Measurements from ENCODE around the gene CHST6.

CHST6 gene

GRCh38 chr16:75464122-75464918, 30.9 kb downstream of the CHST6 start, which contains the start of gene TMEM170A:
Gene TMEM170A, minus strand, starts transcription at chr16:75464689. Its CDS starts 89 bp downstream, at chr16:75464600.
- peak within 1 kb of the TSS; percentile 82 for H3K27ac ChIP-seq

GRCh38 chr16:75463389-75464121, 31.7 kb downstream of the CHST6 start:
- peak overlapping the region; percentile 82 for H3K27ac ChIP-seq

More at GRCh38 chr16:75464122-75464918, 30.9 kb downstream of the CHST6 start, which contains the start of gene TMEM170A:
- peak; percentile 97 for TF ChIP-seq CTCF (conservative IDR thresholded peaks at IDR 0.05)

- no peak overlapping the region for H3K27ac ChIP-seq
- TF ChIP-seq CTCF (conservative IDR thresholded peaks at IDR 0.05): no peak
Measured at GRCh38 chr16:75462806-75463205, 32.4 kb downstream of the CHST6 start.

- TF ChIP-seq CTCF (conservative IDR thresholded peaks at IDR 0.05): no peak
- H3K27ac ChIP-seq: no peak overlapping the region
Measured at GRCh38 chr16:75461575-75461974, 33.7 kb downstream of the CHST6 start.

- H3K27ac ChIP-seq: no peak overlapping the region
- no peak for TF ChIP-seq CTCF (conservative IDR thresholded peaks at IDR 0.05)
Measured at GRCh38 chr16:75460446-75460845, 34.8 kb downstream of the CHST6 start.

- H3K27ac ChIP-seq: no peak overlapping the region
- TF ChIP-seq CTCF (conservative IDR thresholded peaks at IDR 0.05): no peak
Measured at GRCh38 chr16:75459691-75460090, 35.5 kb downstream of the CHST6 start.

- H3K27ac ChIP-seq: peak overlapping the region; percentile 28; the same call in 1 of the 2 replicates
- no peak for TF ChIP-seq CTCF (conservative IDR thresholded peaks at IDR 0.05)
Measured at GRCh38 chr16:75458439-75458838, 36.8 kb downstream of the CHST6 start.

Measured in VCaP (cell line).